ENCODE measurements around the gene CTRL.

The CTRL gene

GRCh38 chr16:67892375-67892774 lies 39.3 kb downstream of the CTRL start:
- no peak for DNase-seq (ENCODE audit: low read depth)

DNA sequence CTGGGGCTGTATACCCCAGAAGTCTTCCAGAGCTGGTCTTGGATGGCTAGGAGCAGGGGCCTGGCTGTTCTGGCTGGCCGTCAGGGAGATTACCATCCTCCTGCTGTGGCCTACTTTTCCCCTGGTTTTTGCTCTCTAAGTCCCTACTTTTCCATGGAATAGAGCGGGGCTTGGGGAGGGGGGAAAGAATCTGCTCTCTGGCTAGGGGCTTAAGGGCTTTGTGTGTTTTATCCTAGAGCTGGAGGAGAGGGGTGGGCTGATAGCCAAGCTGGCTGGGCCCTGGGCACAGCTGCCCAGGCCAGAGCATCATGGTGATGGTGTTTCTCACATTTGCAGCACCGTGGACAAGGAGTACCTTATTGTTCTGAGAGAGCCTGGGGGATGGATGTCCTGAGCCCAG lies 43.3 kb downstream of the CTRL start:
- no peak for DNase-seq (ENCODE audit: low read depth)

DNA sequence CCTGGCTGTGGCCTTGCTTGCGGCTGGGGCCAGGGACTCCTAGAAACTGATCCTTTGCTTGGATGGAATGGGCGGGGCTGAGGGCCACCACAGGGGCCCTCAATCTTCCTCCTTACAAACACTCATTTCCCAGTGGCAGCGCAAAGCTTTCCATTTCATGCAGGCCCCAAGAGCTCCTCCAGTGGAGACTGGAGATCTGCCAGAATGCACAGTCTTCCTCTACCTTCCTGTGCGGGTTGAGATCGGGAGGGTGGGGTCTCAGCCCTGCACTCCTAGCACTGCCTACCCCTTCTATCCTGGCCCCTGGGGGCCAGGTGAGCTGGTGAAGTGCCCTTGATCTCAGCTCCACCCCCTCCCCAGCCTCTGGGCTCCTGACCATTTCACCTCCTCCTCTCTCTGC lies 45.3 kb downstream of the CTRL start:
- DNase-seq (ENCODE audit: low read depth): no peak

DNA sequence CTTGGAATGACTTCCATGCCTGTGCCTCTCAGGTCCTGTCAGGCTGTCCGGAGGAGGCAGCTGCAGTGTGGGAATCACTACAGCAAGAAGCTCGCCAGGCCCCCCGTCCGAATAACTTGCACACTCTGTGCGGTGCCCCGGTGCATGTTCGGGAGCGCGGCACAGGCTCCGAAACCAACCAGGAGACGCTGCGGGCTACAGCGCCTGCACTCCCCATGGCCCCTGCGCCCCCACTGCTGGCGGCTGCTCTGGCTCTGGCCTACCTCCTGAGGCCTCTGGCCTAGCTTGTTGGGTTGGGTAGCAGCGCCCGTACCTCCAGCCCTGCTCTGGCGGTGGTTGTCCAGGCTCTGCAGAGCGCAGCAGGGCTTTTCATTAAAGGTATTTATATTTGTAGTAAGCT lies 45.7 kb downstream of the CTRL start:
- no peak for DNase-seq (ENCODE audit: low read depth)

GRCh38 chr16:67885545-67885944 lies 46.1 kb downstream of the CTRL start:
- DNase-seq (ENCODE audit: low read depth): no peak

GRCh38 chr16:67884684-67885083 lies 47.0 kb downstream of the CTRL start, which contains the start of gene NRN1L:
Gene NRN1L, plus strand, starts transcription at chr16:67884885. Its CDS starts 19 bp downstream, at chr16:67884904.
- DNase-seq (ENCODE audit: low read depth): no peak

DNA sequence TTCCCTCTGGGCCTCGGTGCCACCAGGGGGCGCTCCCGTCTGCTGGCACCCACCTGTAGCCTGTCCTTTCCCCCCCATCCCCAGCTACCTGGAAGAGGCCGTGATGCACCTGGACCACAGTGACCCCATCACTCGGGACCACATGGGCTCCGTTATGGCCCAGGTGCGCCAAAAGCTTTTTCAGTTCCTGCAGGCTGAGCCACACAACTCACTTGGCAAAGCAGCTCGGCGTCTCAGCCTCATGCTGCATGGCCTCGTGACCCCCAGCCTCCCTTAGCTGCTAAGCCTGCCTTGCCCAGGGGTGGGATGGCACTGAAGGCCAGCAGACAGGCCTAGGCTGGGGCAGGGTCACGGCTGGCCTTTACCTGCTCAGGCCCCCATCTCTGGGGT lies 47.8 kb downstream of the CTRL start:
- DNase-seq (ENCODE audit: low read depth): peak; percentile 49

DNA sequence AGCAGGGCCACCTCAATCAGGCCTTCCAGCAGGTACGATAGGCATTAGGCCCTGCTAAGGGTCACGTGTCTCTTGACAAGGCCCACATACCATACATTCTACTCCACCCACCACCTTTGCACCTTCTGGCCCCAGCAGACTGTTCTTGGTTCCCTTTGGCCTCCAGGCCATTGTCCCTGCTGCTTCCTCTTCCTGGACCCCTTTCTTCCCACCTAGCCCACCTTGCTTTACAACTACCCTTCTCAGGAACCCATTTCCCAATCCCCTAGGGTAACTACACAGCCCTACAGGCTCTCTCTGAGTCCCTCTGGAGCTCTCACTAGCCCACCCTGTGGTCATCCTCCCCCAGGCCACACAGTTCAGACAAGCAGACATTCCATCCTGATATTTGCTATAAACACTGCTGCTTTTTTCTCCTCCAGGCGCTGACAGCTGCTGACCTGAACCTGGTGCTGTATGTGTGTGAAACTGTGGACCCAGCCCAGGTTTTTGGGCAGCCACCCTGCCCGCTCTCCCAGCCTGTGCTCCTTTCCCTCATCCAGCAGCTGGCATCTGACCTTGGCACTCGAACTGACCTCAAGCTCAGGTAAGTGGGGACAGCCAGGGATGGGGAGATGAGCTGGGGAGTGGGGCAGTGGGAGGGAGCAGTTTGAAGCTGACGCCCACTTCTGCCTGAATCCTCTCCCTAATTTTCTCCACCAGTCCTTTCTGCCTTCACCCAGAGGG lies 48.4 kb downstream of the CTRL start:
- no peak for DNase-seq (ENCODE audit: low read depth)

DNA sequence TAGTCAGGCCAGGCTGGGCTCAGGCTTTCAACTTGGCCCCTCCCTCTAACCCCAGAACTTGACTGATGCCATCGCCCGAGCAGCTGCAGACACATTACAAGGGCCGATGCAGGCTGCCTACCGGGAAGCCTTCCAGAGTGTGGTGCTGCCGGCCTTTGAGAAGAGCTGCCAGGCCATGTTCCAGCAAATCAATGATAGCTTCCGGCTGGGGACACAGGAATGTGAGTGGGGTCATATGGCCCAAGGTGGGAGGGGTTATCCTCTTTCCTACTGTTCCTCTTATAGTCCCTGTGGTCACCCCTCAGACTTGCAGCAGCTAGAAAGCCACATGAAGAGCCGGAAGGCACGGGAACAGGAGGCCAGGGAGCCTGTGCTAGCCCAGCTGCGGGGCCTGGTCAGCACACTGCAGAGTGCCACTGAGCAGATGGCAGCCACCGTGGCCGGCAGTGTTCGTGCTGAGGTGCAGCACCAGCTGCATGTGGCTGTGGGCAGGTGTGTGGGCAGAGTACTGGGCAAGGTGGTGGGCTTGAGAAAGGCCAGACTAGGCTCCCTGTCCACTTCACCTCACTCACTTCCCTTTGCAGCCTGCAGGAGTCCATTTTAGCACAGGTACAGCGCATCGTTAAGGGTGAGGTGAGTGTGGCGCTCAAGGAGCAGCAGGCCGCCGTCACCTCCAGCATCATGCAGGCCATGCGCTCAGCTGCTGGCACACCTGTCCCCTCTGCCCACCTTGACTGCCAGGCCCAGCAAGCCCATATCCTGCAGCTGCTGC lies 49.1 kb downstream of the CTRL start:
- no peak for DNase-seq (ENCODE audit: low read depth)

- DNase-seq (ENCODE audit: low read depth): no peak
These were observed 50.0 kb downstream of the CTRL start for GRCh38 chr16:67881621-67882161.

GRCh38 chr16:67880584-67880983 lies 51.1 kb downstream of the CTRL start:
- no peak for DNase-seq (ENCODE audit: low read depth)

DNA sequence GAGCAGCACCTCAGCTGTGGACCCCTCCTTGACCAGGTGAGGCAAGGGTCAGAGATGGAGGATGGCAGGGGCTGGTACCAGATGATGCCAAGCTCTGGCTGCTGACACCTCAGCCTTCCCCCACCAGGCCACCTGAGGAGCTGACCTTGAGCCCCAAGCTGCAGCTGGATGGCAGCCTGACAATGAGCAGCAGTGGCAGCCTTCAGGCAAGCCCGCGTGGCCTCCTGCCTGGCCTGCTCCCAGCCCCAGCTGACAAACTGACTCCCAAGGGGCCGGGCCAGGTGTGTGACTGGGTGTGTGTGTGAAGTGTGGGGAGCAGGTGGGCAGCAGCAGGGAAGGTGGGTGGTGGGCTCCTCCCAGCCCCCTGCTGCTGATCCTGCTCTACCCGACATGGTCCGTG lies 51.7 kb downstream of the CTRL start:
- no peak for DNase-seq (ENCODE audit: low read depth)
